Stimulated activated CD4-positive, alpha-beta T cell treated with anti-CD3 and anti-CD28 coated beads, TNF-alpha, amount 100 ng/mL, for 48 hours (primary cell): Measurements from ENCODE around the gene BRME1.

Source experiments
- DNase-seq, 3 donors: peaks; one replicate each; pipeline ENCODE4 v3.0.0-alpha.2; 2020; ENCODE audit warnings: low read depth in 3 of 3

BRME1 gene

DNA sequence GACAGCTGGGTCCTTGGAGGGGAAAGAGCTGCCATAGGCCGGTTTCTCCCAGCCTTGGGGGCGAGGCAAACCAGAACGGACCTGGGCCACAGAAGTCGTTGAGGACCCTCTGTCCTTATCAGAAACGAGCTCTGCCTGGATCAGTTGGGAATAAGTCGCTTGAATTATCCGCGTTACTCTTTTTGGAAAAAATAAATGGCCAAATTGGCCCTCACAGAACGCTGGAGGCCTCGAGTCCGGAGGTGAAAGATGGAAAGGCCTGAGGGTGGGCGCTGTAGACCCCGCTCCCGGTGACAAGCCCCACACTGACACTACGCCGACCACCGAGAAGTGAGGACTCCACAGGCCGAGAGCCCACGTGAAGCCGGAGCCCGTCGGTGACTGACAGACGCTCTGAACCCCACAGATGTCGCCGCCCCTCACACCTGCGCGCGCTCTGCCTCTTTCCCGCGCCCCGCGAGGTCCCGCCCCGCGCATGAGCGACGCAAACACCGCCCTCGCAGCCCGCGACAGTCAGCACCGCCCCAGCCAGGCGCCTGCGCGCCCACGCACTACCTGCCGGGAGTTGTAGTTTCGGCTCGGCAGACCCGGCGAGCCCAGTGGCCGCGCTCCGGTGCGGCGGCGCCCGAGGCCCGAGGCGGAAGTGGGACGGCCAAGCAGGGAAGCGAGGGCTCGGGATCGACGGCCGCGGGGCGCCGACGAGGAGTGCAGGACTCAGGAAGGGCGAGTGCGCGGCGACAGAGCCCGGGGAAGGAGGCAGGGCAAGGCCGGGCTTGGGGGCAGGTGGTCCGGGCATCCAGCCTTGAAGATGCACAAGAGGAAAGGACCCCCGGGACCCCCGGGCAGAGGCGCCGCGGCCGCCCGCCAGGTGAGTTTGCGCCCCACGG, at the start of gene BRME1, which contains the start of gene CC2D1A:
BRME1 (minus strand) TSS at position 484 of the 887 bp plus-strand sequence. CDS start 1,225 bp downstream, outside the sequence.
CC2D1A (plus strand) TSS at position 568 of the 887 bp plus-strand sequence; CDS start at position 809, 241 bp downstream.
- DNase-seq, result peak; percentile 93 to 97 (median 94)

DNA sequence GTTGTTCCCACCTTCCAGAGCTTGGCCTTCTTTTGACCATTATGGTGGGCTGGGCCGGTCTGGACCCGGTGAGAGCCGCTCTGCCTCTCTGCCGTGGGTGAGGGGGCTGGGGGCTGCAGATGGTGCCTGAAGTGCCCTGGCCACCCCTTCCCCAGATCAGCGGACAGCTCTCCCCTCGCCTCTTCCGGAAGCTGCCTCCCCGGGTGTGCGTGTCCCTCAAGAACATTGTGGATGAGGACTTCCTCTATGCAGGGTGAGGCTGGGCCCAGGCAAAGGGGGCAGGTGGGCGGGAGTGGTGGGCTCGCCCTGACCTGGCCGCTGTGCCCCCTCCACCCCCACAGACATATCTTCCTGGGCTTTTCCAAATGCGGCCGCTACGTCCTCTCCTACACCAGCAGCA, 48.3 kb upstream of the BRME1 start:
- no peak for DNase-seq

DNA sequence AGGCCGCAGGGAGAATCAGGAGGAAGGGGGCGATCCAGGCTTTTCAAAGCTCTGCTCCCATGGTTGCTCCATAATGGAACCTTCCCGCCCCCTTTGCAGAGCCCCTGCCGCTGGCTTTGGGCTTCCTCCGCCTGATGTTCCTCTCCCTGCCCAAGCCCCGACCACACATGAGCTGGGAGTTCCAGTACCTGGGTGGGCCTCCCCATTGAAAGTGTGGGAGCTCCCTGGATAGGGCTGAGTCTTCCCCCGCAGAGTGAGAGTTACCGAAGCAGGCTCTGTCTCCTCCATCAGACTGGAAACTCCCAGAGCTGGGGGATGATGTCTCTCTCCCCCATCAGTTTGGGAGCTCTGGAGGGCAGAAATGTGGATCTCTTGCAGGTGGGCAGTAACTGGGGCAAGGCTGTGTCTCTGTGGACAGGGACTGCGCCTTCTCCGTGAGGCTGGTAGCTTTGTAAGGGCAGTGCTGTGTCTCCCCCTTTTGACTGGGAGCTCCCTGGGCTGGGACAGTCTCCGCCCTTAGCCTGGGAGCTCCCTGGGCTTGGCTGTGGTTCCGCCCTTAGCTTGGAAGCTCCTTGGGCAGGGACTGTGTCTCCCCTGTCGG, 47.1 kb upstream of the BRME1 start:
- DNase-seq, result no peak

DNA sequence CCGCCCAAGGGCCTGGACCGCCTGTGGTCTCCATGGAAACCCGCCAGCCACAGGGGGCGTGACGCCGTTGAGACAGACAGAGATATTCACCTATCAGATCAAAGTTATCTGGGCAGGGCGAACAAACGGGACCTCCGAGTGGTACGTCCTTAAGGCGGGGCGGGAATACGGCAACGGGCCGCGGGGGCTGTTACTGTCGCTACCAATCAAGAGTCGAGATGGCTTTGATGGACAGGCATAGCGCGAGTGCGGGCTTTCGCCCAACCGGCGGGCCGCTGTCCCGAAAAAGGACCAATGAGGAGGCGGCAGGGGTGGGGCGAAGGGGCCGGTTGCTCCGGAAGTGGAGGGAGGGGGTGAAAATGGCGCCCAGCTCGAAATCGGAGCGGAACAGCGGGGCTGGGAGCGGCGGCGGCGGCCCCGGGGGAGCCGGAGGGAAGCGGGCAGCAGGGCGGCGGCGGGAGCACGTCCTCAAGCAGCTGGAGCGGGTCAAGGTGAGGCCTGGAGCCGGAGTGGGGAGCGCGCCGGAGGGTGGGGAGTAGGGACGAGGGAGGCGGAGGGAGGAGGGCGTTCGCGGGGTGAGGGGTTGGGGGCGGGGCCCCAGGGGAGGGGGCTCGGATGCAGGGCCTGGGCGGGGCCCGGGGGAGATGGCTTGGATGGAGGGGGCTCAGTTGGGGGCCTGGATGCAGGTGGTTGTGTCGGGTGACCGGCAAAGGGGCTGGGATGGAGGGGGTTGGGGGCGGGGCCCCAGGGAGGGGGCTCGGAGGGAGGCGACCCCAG, 46.4 kb upstream of the BRME1 start, which contains the start of gene DCAF15:
DCAF15 (plus strand) TSS at position 356 of the 777 bp plus-strand sequence; CDS start at position 360, 4 bp downstream.
- peak; percentile 99 for DNase-seq

DNA sequence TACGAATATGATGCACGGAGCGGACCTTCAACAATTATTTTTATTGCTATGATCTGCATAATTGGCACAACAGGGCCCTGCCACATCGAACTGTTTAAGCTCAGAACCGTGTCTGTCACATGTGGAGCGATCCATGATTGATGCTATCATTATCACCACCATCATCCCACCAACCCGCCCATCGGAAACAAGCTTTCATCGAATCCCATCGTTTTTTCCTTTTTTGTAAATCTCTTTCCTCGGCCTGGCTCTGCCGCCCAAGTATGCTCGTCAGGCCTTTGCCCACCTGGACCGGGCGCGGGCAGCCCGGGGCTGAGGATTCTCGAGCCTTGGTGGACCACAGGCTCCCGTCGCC, 45.9 kb upstream of the BRME1 start:
- DNase-seq, result no peak

DNA sequence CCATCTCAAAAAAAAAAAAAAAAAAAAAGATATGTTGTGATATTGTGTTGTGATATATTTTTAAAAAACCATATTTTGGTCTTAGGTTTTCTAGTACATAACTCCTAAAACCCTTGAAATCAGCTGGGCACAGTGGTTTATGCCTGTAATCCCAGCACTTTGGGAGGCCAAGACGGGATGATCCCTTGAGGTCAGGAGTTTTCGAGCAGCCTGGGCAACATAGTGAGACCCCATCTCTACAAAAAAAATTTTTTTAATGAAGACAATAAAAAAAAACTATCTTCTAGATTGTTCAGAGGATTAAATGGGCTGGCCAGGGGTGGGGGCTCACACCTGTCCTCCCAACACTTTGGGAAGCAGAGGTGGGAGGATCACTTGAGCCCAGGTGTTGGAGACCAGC, 45.1 kb upstream of the BRME1 start:
- DNase-seq, result no peak

DNA sequence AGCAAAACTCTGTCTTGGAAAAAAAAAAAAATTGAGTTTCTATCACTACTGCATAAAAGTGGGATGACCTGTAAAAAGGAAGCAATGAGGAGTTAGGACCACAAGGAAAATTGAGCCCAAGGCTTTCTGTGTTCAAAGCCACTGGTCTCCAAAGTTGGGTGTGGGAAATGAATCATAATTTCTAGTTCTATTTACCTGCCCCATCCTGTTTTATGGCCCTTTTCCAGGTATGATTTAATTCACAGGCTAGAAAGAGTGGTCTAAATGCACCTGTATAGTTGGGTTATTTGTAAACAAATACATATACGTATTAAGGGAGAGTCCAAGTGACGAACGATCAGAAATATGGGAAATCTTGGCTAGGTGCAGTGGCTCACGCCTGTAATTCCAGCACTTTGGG, 40.5 kb upstream of the BRME1 start:
- DNase-seq, result no peak

DNA sequence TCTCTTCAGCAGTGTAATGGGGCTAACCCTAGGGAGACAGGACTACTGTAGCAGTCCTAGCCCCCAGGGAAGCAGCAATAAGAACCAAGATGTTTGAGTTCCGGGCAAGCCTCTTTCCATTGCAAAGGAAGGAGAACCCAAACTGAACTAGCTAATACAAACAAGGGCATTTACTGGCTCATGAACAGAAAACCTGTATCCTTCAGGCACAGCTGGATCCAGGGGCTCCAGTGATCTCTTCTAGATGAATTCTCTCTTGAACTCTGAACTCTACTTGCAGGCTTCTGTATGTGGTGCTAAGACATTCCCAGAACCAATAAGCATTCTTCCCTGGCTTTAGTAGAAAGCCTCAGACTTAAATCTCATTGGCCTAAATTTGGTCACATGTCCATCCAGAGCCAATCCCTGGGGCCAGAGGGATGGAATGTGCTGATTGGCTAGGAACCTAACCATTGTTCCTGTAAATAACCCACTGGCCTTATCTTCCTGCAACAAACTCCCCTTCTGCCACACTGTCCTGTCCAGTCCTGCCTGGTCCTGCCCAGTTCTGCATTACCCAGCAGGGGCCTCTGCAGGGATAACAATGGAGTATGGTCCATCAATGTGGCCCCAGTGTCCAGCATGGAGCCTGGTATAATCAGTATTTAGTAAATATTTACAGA, 36.2 kb upstream of the BRME1 start:
- DNase-seq, result no peak

DNA sequence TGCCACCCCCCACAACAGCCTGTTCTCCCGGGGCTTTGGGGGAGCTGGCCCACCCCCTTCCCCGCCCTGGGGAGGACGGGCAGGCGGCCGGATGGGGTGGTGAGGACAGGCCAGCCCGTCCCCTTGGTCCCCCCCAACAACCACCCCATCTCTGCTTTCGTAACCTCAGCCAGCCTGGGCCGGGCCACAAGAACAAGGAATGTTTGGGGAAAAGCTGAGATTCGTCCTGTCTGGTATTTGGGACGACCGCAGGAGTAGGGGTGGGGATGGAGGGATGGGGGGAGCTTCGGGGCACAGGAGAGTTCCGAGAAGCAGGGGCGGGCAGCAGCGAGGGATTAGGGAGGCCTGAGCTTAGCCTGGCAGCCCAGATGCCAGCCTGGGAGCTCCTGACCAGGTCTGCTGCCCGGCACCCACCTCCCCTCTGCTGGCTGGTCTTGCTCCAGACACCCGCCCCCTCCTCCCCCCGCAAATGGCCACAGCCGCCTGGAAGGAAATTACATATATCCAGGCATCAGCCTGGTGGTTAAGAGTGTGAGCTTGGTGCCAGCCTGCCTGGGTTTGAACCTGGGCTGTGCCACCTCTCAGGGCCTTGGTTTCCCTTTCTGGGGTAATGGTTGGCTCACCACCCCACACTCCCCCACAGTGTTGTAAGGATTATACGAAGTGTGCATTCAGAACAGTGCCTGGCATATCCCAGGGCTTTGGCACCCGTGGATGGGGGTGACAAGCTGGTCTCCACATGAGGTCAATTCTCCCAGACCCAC, 32.6 kb upstream of the BRME1 start, which contains the start of gene PODNL1:
PODNL1 (minus strand) TSS at position 117 of the 764 bp plus-strand sequence. CDS start 236 bp downstream, outside the sequence.
- DNase-seq, result no peak

DNA sequence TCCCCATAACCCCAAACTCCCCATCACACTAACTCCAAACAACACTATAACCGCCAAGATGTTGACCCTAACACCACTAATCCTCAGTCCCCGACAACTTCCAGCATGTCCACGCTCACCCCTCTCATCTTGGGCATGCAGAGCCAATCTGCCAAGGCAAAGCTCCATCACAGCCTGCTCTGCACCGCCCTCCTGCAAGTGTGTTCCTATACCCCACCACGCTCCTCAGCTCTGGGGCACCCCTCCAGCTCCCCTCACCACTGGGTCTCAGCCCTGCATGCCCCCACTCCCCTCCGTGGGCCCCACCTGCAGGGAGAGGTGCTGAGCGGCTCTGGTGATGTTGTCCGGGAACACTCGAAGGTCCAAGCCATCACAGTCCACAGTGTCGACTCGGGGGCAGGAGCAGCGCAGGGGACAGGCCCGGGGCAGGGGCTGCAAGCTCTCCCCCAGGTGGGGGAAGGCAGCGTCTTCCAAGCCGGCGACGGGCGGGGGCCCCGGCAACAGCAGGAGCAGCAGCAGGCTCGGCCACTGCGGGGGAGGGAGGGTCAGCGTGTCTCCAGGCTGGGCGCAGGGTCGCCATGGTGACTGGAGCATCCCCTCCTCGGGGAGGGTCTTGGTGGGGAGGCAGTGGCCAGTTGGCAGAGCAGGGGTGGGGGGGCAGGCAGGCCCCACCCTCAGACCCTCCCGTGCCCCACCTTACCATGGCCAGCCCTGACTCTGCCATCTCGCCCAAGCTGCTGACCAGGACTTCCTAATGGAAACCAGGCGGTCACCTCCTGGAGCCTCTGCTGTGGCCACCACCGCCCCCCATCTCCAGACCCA, 31.8 kb upstream of the BRME1 start:
- DNase-seq, result no peak

DNA sequence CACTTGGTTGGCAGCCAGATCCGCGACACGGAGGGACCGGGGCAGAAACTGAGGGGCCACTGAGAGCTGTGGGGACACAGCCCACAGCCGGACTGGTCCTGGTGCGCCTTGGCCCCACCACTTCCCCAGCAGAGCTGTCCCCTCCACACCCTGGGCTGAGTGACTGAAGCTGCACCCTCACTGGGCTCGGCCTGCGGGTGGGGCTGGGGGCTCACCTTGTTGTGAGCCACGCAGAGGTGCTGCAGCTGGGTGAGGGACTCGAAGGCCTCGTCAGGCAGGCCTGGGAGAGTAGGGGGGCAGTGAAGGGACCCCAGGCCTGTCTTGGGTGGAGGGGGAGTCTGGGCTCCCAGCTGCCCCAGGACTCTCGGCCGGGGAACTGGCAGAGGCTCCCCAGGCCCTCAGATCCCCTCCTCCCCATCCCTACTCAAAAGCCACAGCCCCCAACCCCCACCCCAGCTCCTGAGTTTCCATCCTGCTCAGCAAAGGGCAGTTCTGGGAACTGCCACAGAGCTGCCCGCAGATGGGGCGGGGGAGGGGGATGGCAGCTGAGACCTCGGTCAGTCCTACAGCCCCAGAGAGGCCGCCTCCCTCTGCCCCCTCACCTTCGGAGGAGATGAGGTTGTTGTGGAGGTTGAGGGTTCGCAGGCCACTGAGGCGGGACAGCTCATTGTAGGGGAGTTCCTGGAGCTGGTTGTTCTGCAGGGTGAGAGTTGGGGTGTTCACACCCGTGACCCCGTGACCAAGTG, 30.0 kb upstream of the BRME1 start:
- no peak for DNase-seq

DNA sequence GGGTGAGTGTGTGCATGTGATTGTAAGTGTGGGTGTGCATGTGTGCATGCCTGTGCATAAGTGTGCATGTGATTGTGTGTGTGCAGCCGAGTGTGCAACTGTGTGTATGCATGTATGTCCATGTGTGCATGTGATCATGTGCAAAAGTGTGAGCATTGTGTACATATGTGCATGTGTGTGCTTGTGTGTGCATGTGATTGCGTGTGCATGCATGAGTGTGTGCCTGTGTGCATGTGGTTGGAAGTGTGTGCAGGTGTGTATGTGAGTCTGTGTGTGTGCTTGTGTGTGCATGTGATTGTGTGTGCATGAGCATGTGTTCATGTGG, 28.8 kb upstream of the BRME1 start:
- no peak for DNase-seq

DNA sequence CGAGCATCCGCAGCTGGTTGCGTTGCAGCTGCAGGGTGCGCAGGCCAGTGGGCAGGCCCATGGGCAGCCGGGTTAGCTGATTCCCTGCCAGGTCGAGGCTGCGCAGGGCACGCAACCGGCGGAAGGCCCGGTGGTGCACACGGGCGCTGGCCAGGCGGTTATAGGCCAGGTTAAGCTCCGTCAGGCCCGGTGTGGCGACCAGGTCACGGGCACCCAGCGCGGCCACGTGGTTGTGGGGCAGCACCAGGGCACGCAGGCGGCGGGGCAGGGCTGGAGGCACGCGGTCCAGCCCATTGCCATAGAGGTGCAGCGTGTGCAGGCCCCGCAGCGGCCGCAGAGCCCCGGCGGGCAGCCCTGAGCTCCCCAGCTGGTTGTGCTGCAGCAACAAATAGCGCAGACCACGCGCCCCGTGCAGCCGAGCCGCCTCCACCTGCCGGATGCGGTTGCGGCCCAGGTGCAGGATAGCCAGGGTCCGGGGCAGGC, 27.0 kb upstream of the BRME1 start:
- no peak for DNase-seq

DNA sequence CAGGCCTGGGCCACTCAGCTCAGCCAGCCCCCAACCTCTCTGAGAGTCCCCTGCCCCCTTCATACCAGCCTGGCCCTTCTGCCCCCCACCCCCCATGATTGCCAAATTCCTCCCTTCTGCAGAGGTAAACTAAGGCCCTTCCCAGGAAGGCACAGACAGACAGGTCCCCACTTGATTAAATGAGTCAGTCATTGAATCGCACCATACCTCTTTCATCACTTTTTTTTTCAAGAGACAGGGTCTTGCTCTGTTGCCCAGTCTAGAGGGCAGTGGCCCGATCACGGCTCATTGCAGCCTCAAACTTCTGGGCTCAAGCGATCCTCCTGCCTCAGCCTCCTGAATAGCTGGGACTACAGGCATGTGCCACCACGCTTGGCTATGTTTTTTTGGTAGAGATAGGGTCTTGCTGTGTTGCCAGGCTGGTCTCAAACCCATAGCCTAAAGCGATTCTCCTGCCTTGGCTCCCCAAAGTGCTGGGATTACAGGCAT, 26.3 kb upstream of the BRME1 start:
- no peak for DNase-seq

DNA sequence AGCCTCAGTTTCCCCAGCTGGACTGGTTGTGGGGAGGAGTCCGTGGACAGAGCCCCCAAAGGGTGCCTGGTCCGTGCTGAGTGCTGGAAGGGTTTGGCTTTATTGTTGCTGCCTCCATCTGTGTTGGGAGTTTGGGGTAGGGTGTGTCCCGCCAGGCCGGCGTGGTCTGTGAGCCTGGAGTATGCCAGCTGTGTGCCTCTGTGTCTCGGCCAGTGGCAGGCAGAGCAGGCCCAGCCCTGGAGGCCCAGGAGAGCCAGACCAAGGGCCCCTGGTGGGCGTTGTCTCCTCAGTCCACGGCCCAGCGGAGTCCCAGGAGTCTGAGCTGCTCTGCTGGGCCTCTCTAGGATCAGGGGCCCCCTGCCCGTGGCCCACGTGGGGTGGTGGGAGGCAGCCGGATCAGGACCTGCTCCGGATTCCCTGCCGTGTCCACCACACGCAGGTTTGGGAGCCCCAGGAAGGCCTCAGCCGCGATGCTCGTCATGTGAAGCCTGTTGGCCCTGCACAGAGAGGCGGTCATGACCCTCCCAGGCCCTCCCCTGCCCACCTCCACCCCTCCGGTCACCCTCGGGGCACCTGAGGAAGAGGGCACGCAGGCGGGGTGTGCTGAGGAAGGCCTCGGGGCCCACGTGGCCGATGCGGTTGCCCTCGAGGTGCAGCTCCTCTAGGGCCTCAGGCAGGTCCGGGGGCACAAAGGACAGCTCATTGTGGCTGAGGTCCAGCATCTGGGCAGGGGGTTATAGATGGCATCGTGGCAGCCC, 25.7 kb upstream of the BRME1 start:
- DNase-seq, result no peak

DNA sequence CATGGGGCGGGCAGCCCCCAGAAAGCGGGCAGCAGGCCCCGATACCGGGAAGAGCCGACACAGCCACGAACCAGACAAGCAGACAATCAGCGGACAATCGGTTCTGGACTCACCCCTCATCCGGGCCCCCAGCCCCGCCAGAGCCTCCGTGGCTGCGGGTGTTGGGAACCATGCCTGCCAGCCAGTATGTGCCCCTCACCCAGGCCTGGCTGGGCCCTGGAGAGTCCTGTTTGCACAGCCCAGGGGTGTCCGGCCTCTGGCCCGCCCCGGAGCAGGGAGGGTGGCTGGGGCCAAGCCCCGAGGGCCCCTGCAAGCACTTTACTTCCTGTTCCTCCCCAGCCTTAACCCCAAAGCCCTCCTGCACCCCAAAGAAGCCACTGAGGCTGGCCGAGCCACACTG, 24.5 kb upstream of the BRME1 start:
- no peak for DNase-seq

DNA sequence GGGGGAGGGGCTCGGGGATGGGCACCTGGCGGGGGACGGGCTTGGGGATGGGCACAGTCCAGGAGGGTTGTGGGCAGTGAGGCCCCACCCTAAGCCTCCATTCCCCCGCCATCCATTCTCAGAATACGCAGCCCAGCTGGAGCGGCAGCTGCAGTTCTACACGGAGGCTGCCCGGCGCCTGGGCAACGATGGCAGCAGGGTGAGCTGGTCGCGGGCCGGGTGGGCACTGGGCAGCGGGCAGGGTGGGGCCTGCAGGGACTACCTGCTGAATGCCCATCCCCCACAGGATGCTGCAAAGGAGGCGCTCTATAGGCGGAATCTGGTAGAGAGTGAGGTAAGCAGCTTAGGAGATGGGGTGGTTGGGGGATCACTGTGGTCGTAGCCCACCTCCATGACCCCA, 24.0 kb upstream of the BRME1 start:
- DNase-seq, result no peak

DNA sequence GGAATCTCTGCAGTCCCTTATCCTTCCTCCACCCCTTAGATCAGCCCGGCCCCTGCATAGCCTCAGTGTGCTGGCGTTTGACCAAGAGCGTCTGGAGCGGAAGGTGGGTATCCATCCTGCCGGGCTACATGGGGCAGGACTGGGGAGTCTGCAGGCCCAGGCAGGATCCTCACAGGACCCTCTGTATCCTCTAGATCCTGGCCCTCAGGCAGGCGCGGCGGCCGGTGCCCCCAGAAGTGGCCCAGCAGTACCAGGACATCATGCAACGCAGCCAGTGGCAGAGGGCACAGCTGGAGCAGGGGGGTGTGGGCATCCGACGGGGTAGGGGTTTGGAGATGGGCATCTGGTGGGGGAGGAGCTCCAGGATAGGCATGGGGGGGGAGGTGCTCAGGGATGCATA, 23.4 kb upstream of the BRME1 start:
- no peak for DNase-seq
